K562 (cell line): ENCODE data around the gene ZNF236. TPM values are rescaled to one million over a fixed set of nuclear protein-coding genes. Genes with fewer than 3 reads are reported as not detected.

Experiments
- ATAC-seq: fragments of 200-7000 bp; cut with Tn5 transposase; 3 replicates; pipeline ENCODE4 v1.9.1; 2020; ENCODE audit warnings: moderate library complexity
- BruUV-seq: library from RNA; stranded (reverse); fragments of 400-500 nt; replicated peaks from 2 replicates; lab custom pipeline; 2021; lab: Mats Ljungman, UMichigan
- CTCF ChIA-PET: fragments of 300-600 bp; formaldehyde crosslinking; extraction: SDS; loops from one replicate; lab custom pipeline; 2021; ENCODE audit warnings: low intra/inter-chr PET ratio; lab: Yijun Ruan, JAX
- POLR2A ChIA-PET: fragments of 300-600, 350-650 bp; sonication (Branson Sonifier 250); formaldehyde crosslinking; extraction: SDS; loops from one replicate; lab custom pipeline; 2021; ENCODE audit warnings: antibody characterized with exemption, inconsistent platforms; lab: Yijun Ruan, JAX
- DNase-seq, 4 experiments: peaks; one replicate each; pipeline versions ENCODE4 v3.0.0 to v3.0.0-alpha.2; 2011 to 2018; ENCODE audit warnings: low spot score in 3 of 4, mixed read lengths in 3 of 4; ENCODE audit errors: extremely low read depth in 1 of 4
- FAIRE-seq: peaks from 2 replicates; lab custom pipeline; 2011; peaks lifted over from hg19 to GRCh38; lab: Jason Lieb, UNC
- H2AFZ ChIP-seq: 2 replicates; pipeline ENCODE4 v1.6.0; 2011; ENCODE audit warnings: low read depth, low read length, control low read depth, inconsistent platforms
- H3K27ac ChIP-seq: fragments of 200-600 bp; 3 replicates; pipeline ENCODE4 v1.8.0; 2011; ENCODE audit warnings: low read depth, mild to moderate bottlenecking, control low read depth, inconsistent platforms, low read length, moderate library complexity, mixed read lengths; ENCODE audit errors: extremely low read depth
- H3K27me3 ChIP-seq, 2 experiments: fragments of 300-600 bp in 1 of 2; 2 replicates in 1 of 2; 3 replicates in 1 of 2; pipeline versions ENCODE4 v1.6.0 to v1.8.0; 2011; ENCODE audit warnings: inconsistent platforms in 2 of 2, low read length in 2 of 2, mild to moderate bottlenecking in 1 of 2, mixed read lengths in 1 of 2, moderate library complexity in 1 of 2; ENCODE audit not compliant: control insufficient read depth in 2 of 2, insufficient read depth in 2 of 2
- H3K36me3 ChIP-seq: fragments of 300-600 bp; 3 replicates; pipeline ENCODE4 v1.8.0; 2011; ENCODE audit warnings: mild to moderate bottlenecking, low read length, inconsistent platforms; ENCODE audit not compliant: control insufficient read depth, insufficient read depth
- H3K4me1 ChIP-seq, 2 experiments: fragments of 200-600 bp in 1 of 2; replicated peaks in 1 of 2; 2 replicates in 1 of 2; 3 replicates in 1 of 2; pipeline versions ENCODE4 v1.5.1 to v1.8.0; 2011; ENCODE audit warnings: inconsistent platforms in 2 of 2, low read length in 2 of 2, mild to moderate bottlenecking in 1 of 2, mixed read lengths in 1 of 2, moderate library complexity in 1 of 2; ENCODE audit not compliant: control insufficient read depth in 2 of 2, insufficient read depth in 2 of 2
- H3K4me2 ChIP-seq: 2 replicates; pipeline ENCODE4 v1.6.1; 2011; ENCODE audit warnings: low read length, control low read depth, inconsistent platforms, mixed read lengths; ENCODE audit not compliant: insufficient read depth
- H3K4me3 ChIP-seq: fragments of 200-600 bp; sonication (generic), shearing (Covaris generic); 2 replicates; pipeline ENCODE4 v1.5.1; 2016; ENCODE audit warnings: control low read depth, inconsistent platforms
- H3K79me2 ChIP-seq: fragments of 200-600 bp; 3 replicates; pipeline ENCODE4 v1.8.0; 2011; ENCODE audit warnings: low read length, inconsistent platforms; ENCODE audit not compliant: control insufficient read depth, insufficient read depth
- H3K9ac ChIP-seq, 2 experiments: 2 replicates each; pipeline versions ENCODE4 v1.6.0 to v1.6.1; 2011; ENCODE audit warnings: low read depth in 2 of 2, low read length in 2 of 2, control low read depth in 1 of 2, inconsistent platforms in 1 of 2, mild to moderate bottlenecking in 1 of 2, mixed read lengths in 1 of 2; ENCODE audit not compliant: insufficient read depth in 1 of 2
- H3K9me1 ChIP-seq: one replicate; pipeline ENCODE4 v1.6.0; 2011; ENCODE audit warnings: inconsistent platforms, mild to moderate bottlenecking, low read length, moderate library complexity; ENCODE audit not compliant: control insufficient read depth, insufficient read depth
- H3K9me3 ChIP-seq: replicated peaks from 2 replicates; pipeline ENCODE4 v1.5.1; 2011; ENCODE audit warnings: low read depth, low read length, inconsistent platforms; ENCODE audit not compliant: control insufficient read depth, insufficient read depth
- H4K20me1 ChIP-seq: replicated peaks from 2 replicates; pipeline ENCODE4 v1.6.1; 2011; ENCODE audit warnings: low read length, inconsistent platforms, mixed read lengths; ENCODE audit not compliant: control insufficient read depth, insufficient read depth
- ARID4B ChIP-seq: sonication (generic); formaldehyde crosslinking; IDR thresholded peaks from 2 replicates; pipeline ENCODE4 v1.8.0; 2022; ENCODE audit warnings: mild to moderate bottlenecking, missing genetic modification reagents
- HIVEP1 ChIP-seq: fragments of 250-450 bp; sonication (Bioruptor Pico); IDR thresholded peaks from 2 replicates; pipeline ENCODE4 v1.4.0; 2020; ENCODE audit warnings: mild to moderate bottlenecking
- MAFF ChIP-seq: IDR thresholded peaks from 2 replicates; pipeline ENCODE4 v1.6.1; 2012; ENCODE audit warnings: low read length, improper control_type of control experiment
- MECOM ChIP-seq: fragments of 250-450 bp; sonication (Bioruptor Pico); IDR thresholded peaks from 2 replicates; pipeline ENCODE4 v1.8.0; 2022; ENCODE audit warnings: inconsistent platforms
- PYGO2 ChIP-seq: fragments of 450-650 bp; IDR thresholded peaks from 2 replicates; pipeline ENCODE4 v1.6.1; 2016; ENCODE audit warnings: mild to moderate bottlenecking, missing genetic modification characterization, moderate library complexity, missing compliant biosample characterization
- TCF15 ChIP-seq: fragments of 250-450 bp; sonication (Bioruptor Pico); IDR thresholded peaks from 2 replicates; pipeline ENCODE4 v1.8.0; 2022; ENCODE audit warnings: moderate library complexity, mild to moderate bottlenecking, inconsistent platforms
- THAP12 ChIP-seq: fragments of 250-450 bp; sonication (Bioruptor Pico); IDR thresholded peaks from 2 replicates; pipeline ENCODE4 v1.9.0; 2021; ENCODE audit warnings: mild to moderate bottlenecking, inconsistent platforms
- ZNF197 ChIP-seq: fragments of 200-800 bp; sonication (Bioruptor generic); IDR thresholded peaks from 2 replicates; pipeline ENCODE4 v1.6.1; 2016; ENCODE audit warnings: low read depth, missing genetic modification characterization, missing compliant biosample characterization
- ZNF277 ChIP-seq: fragments of 250-450 bp; sonication (Bioruptor Pico); IDR thresholded peaks from 2 replicates; pipeline ENCODE4 v1.8.0; 2022; ENCODE audit warnings: inconsistent platforms, mild to moderate bottlenecking, moderate library complexity, borderline replicate concordance
- WGBS: fragments of 100-300 bp; shearing (Covaris generic); methylation state at CpG from one replicate; pipeline ENCODE4 v1.1.6; 2016; ENCODE audit warnings: low coverage, mixed read lengths; ENCODE audit not compliant: insufficient coverage; ENCODE audit errors: missing lambda C conversion rate; 5-methylcytosine and 5-hydroxymethylcytosine counted together
- in situ Hi-C: fragments of 300-500 bp; cut with MboI; formaldehyde crosslinking; loops from 4 replicates; pipeline ENCODE4 v1.15.0; 2018; ENCODE audit warnings: inconsistent platforms, mixed read lengths
- intact Hi-C: fragments of 100-400 bp; cut with micrococcal nuclease; formaldehyde crosslinking; loops from 2 replicates; pipeline ENCODE4 v1.14.2; 2022
- polyA plus RNA-seq, 8 experiments: library from polyadenylated mRNA; depleted of rRNA in 4 of 8; stranded (reverse) in 5 of 8; unstranded in 3 of 8; fragments of >200 nt; fragmentation: Nextera tagmentation in 2 of 8; fragmentation: Illumina TruSeq in 1 of 8; extraction: Ambion mirVana in 2 of 8; extraction: Trizol in 1 of 8; gene quantifications; 2 replicates each; pipeline versions ENCODE4 v1.2.1 to v1.2.3, GENCODE V29; 2011 to 2014; ENCODE audit warnings: inconsistent platforms in 1 of 8, missing spikeins in 1 of 8
- total RNA-seq, 7 experiments: library from RNA; depleted of rRNA in 6 of 7; stranded (reverse); fragments of >200 nt in 6 of 7; fragmentation: Illumina TruSeq in 2 of 7; extraction: Trizol in 2 of 7; gene quantifications; 2 replicates each; pipeline versions ENCODE4 v1.2.1 to v1.2.3, GENCODE V29; 2011 to 2021; ENCODE audit warnings: low replicate concordance in 1 of 7

ZNF236 gene
- total and polyA plus RNA-seq, 9 of the 15 experiments (the other 6 are each of a cell fraction or from before 2014, with no cell fraction given) = 0.35 to 8.7 (median 3.4) TPM

- DNase-seq (no peak), ATAC-seq (no peak), FAIRE-seq (no peak)
- no peaks in the 10 kb centered on the region for H3K9me1 ChIP-seq
- BruUV-seq = no TSS peak
- TF ChIP-seq MAFF (no peak), PYGO2 (tag) (no peak), TCF15 (CRISPR knock-in tag) (no peak), THAP12 (CRISPR knock-in tag) (no peak), ZNF277 (CRISPR knock-in tag) (no peak), ARID4B (no peak), HIVEP1 (no peak), ZNF197 (CRISPR knock-in tag) (no peak), MECOM (no peak)
- no peak overlapping the region for H3K4me3 ChIP-seq
- H3K4me1 ChIP-seq = no peaks in the 10 kb centered on the region
- no peak overlapping the region for H3K27ac ChIP-seq
- H3K36me3 ChIP-seq = no peaks in the 10 kb centered on the region; the same call in 2 of the 3 replicates
- intact Hi-C loops (no loop called here), in situ Hi-C loops (no loop called here)
- H4K20me1 ChIP-seq = no peaks in the 10 kb centered on the region; the same call in 1 of the 2 replicates
- no peak overlapping the region for H3K4me2 ChIP-seq
- WGBS = 77% methylated on average over 11 of the region's 14 CpGs
- no peaks in the 10 kb centered on the region for H3K27me3 ChIP-seq
- ChIA-PET POLR2A (no interaction called here), CTCF (no interaction called here)
- no peaks in the 10 kb centered on the region for H3K9me3 ChIP-seq
- H2AFZ ChIP-seq = no peak overlapping the region
- no peak overlapping the region for H3K9ac ChIP-seq
- H3K79me2 ChIP-seq = no peaks in the 10 kb centered on the region
Observed at GRCh38 chr18:76859474-76860339, 37.4 kb downstream of the ZNF236 start.
